B cell (primary cell): Measurements from ENCODE around the gene GABRB2. TPM values are rescaled to one million over a fixed set of nuclear protein-coding genes. Genes with fewer than 3 reads are reported as not detected.
"Not testable (repeated sequence)": the region's sequence is repeated elsewhere in the genome, so short reads cannot be mapped to it uniquely, and the experiment has no call there.

Experiments
- ATAC-seq: fragments of 200-7000 bp; cut with Tn5 transposase; one replicate; pipeline ENCODE4 v1.10.0; 2021; ENCODE audit warnings: low read depth, mild to moderate bottlenecking, moderate number of reproducible peaks, moderate library complexity
- CTCF ChIA-PET: fragments of 350-600 bp; sonication (Branson Sonifier 250); formaldehyde crosslinking; loops from one replicate; lab custom pipeline; 2021; ENCODE audit warnings: antibody characterized with exemption, inconsistent platforms; lab: Charles Lee
- POLR2A ChIA-PET: fragments of 350-600 bp; sonication (Branson Sonifier 250); formaldehyde crosslinking; loops from one replicate; lab custom pipeline; 2021; ENCODE audit warnings: antibody characterized with exemption; lab: Charles Lee
- DNase-seq: peaks from one replicate; pipeline ENCODE4 v3.0.0; 2013
- H2AFZ ChIP-seq: 2 replicates; pipeline ENCODE4 v1.6.1; 2012; ENCODE audit warnings: mild to moderate bottlenecking, low read depth, low read length; ENCODE audit not compliant: insufficient read depth, poor library complexity, severe bottlenecking
- H3K27ac ChIP-seq, 2 donors: 1 replicate in 1 of 2; 2 replicates in 1 of 2; pipeline ENCODE4 v1.5.1; 2012 to 2013; ENCODE audit warnings: low read length in 2 of 2, mild to moderate bottlenecking in 2 of 2, moderate library complexity in 1 of 2
- H3K27me3 ChIP-seq, 4 experiments: fragments of 200-600 bp in 1 of 4; sonication (generic) in 1 of 4; replicated peaks in 1 of 4; 1 replicate in 2 of 4; 2 replicates in 2 of 4; pipeline versions ENCODE4 v1.6.1 to v1.7.0; 2013 to 2016; ENCODE audit warnings: low read length in 3 of 4, mild to moderate bottlenecking in 2 of 4, mixed read lengths in 1 of 4, moderate library complexity in 1 of 4; ENCODE audit not compliant: insufficient read depth in 4 of 4, control insufficient read depth in 3 of 4; ENCODE audit errors: control extremely low read depth in 1 of 4
- H3K36me3 ChIP-seq, 2 experiments: replicated peaks in 1 of 2; 1 replicate in 1 of 2; 2 replicates in 1 of 2; pipeline versions ENCODE4 v1.6.1 to v1.7.1; 2013; ENCODE audit warnings: low read length in 1 of 2; ENCODE audit not compliant: insufficient read depth in 2 of 2, control insufficient read depth in 1 of 2; ENCODE audit errors: control extremely low read depth in 1 of 2, extremely low read depth in 1 of 2
- H3K4me1 ChIP-seq, 2 donors: fragments of 200-600 bp in 1 of 2; sonication (generic) in 1 of 2; 1 replicate in 1 of 2; 2 replicates in 1 of 2; pipeline versions ENCODE4 v1.5.1 to v1.6.1; 2013 to 2017; ENCODE audit warnings: low read length in 2 of 2; ENCODE audit not compliant: control insufficient read depth in 2 of 2, insufficient read depth in 2 of 2
- H3K4me2 ChIP-seq: replicated peaks from 2 replicates; pipeline ENCODE3; 2012; ENCODE audit warnings: mild to moderate bottlenecking, low read depth, low read length; ENCODE audit not compliant: poor library complexity, severe bottlenecking
- H3K4me3 ChIP-seq, 5 experiments: fragments of 200-600 bp in 1 of 5; sonication (generic) in 1 of 5; 1 replicate in 3 of 5; 2 replicates in 2 of 5; pipeline versions ENCODE4 v1.5.1 to v1.7.0; 2011 to 2016; ENCODE audit warnings: low read length in 4 of 5, mild to moderate bottlenecking in 4 of 5, low read depth in 2 of 5, control low read depth in 1 of 5, moderate library complexity in 1 of 5; ENCODE audit not compliant: insufficient read depth in 1 of 5; ENCODE audit errors: control extremely low read depth in 1 of 5, extremely low read depth in 1 of 5
- H3K79me2 ChIP-seq: fragments of 200-600 bp; sonication (generic); one replicate; pipeline ENCODE4 v1.6.0; 2016; ENCODE audit warnings: low read length; ENCODE audit not compliant: control insufficient read depth, insufficient read depth
- H3K9ac ChIP-seq: fragments of 200-600 bp; sonication (generic); 2 replicates; pipeline ENCODE4 v1.6.1; 2017; ENCODE audit warnings: mild to moderate bottlenecking, low read length, moderate library complexity
- H3K9me3 ChIP-seq, 3 donors: one replicate each; pipeline versions ENCODE4 v1.6.1 to v1.7.1; 2013; ENCODE audit warnings: low read length in 2 of 3; ENCODE audit not compliant: control insufficient read depth in 2 of 3, insufficient read depth in 1 of 3; ENCODE audit errors: control extremely low read depth in 1 of 3
- H4K20me1 ChIP-seq: 2 replicates; pipeline ENCODE4 v1.6.0; 2012; ENCODE audit warnings: mild to moderate bottlenecking, low read length; ENCODE audit not compliant: insufficient read depth, control insufficient read depth, poor library complexity, severe bottlenecking
- H3K27ac Mint-ChIP-seq: one replicate; pipeline ENCODE4 v1.8.0; 2021; ENCODE audit warnings: mixed read lengths
- H3K27me3 Mint-ChIP-seq: one replicate; pipeline ENCODE4 v1.8.0; 2021; ENCODE audit warnings: mixed read lengths
- H3K4me1 Mint-ChIP-seq: one replicate; pipeline ENCODE4 v1.8.0; 2021; ENCODE audit warnings: mixed read lengths
- H3K4me3 Mint-ChIP-seq: one replicate; pipeline ENCODE4 v1.8.0; 2021; ENCODE audit warnings: mixed read lengths
- H3K9me3 Mint-ChIP-seq: one replicate; pipeline ENCODE4 v1.8.0; 2022; ENCODE audit warnings: mixed read lengths; ENCODE audit not compliant: insufficient read depth
- CTCF ChIP-seq: fragments of 200-600 bp; IDR thresholded peaks from one replicate; pipeline ENCODE4 v1.8.0; 2022; ENCODE audit warnings: antibody characterized with exemption, mild to moderate bottlenecking
- EZH2 ChIP-seq: IDR thresholded peaks from 2 replicates; pipeline ENCODE4 v1.6.1; 2012; ENCODE audit warnings: borderline replicate concordance, low read depth, mild to moderate bottlenecking, moderate library complexity, low read length; ENCODE audit not compliant: insufficient read depth, poor library complexity, severe bottlenecking
- WGBS: methylation state at CpG from one replicate; pipeline ENCODE4 v1.1.5; 2013; ENCODE audit warnings: missing lambda C conversion rate; ENCODE audit not compliant: insufficient coverage; 5-methylcytosine and 5-hydroxymethylcytosine counted together
- intact Hi-C: fragments of 100-400 bp; cut with micrococcal nuclease; formaldehyde crosslinking; loops from one replicate; pipeline ENCODE4 v1.10.0; 2022
- polyA plus RNA-seq: library from polyadenylated mRNA; depleted of rRNA; stranded (reverse); fragments of >200 nt; gene quantifications from 2 replicates; pipeline ENCODE4 v1.2.3, GENCODE V29; 2012
- total RNA-seq, 2 donors: library from RNA; stranded (reverse); fragments of 120-200 nt in 1 of 2; gene quantifications; 1 replicate in 1 of 2; 2 replicates in 1 of 2; pipeline versions ENCODE4 v1.2.3 to v1.2.4, GENCODE V29; 2013 to 2022

Gene GABRB2
- total and polyA plus RNA-seq, 2 donors (not counting 1 experiment from before 2014, with no cell fraction given), result 0.15 to 0.16 TPM

DNA sequence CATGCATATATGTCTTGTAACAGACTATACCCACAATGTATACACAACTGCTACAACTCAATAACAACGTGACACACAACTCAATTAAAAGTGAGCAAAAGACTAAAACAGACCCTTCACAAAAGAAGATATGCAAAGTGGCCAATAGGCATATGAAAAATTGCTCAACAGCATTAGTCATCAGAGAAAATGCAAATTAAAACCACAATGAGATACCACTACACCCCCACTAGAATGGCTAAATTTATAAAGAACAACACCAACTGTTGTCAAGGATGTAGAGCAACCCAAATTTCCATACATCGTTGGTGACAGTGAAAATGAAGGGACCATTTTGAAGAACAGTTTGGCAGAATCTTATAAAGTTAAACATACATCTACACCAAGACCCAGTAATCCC, 38.9 kb downstream of the GABRB2 start:
- ATAC-seq, result no peak
- intact Hi-C loops, result no loop called here
- CTCF ChIA-PET, result interaction anchor here (0.5 kb wide), 1 partner anchor 38 kb away, joined by 3 read pairs; no protein-coding TSS in a partner anchor

DNA sequence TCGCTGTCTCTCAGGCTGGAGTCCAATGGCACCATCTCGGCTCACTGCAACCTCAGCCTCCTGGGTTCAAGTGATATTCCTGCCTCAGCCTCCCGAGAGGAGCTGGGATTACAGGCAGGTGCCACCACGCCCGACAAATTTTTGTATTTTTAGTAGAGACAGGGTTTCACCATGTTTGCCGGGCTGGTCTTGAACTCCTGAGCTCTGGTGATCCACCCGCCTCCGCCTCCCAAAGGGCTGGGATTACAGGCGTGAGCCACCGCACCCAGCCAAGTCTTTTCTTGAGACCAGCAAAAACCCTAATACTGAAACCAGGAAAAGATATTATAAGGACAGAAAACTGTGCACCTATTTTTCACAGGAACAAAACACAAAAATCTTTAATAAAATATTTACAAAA, 41.4 kb downstream of the GABRB2 start:
- H3K9me3 ChIP-seq, H3K27ac Mint-ChIP-seq, intact Hi-C loops, H2AFZ ChIP-seq, H3K27ac ChIP-seq, H3K27me3 ChIP-seq, H3K4me3 Mint-ChIP-seq, ATAC-seq, H4K20me1 ChIP-seq, H3K27me3 Mint-ChIP-seq, H3K4me2 ChIP-seq, H3K36me3 ChIP-seq, DNase-seq, H3K4me1 ChIP-seq, H3K79me2 ChIP-seq, H3K9ac ChIP-seq, POLR2A ChIA-PET, H3K4me3 ChIP-seq, H3K9me3 Mint-ChIP-seq, CTCF ChIA-PET, H3K4me1 Mint-ChIP-seq: not testable (repeated sequence)
- WGBS, result 95% methylated on average over 6 of the region's 10 CpGs

More for the DNA sequence above, 38.9 kb downstream of the GABRB2 start:
- Histone ChIP-seq H3K36me3 (no peaks in the 10 kb centered on the region), H3K9ac (no peak overlapping the region), H2AFZ (no peak overlapping the region), H4K20me1 (no peaks in the 10 kb centered on the region), H3K27ac (no peak overlapping the region), H3K4me3 (no peak overlapping the region), H3K4me1 (no peaks in the 10 kb centered on the region), H3K4me2 (no peak overlapping the region), H3K79me2 (no peaks in the 10 kb centered on the region), H3K9me3 (no peaks in the 10 kb centered on the region), H3K27me3 (no peaks in the 10 kb centered on the region)
- no peak for TF ChIP-seq EZH2
- no peak for TF ChIP-seq CTCF
- H3K27me3 Mint-ChIP-seq, result no peaks in the 10 kb centered on the region
- H3K4me1 Mint-ChIP-seq, result no peaks in the 10 kb centered on the region
- POLR2A ChIA-PET, result no interaction called here
- H3K4me3 Mint-ChIP-seq, result no peak overlapping the region
- WGBS, result 67% methylated on average over 1 of the region's 2 CpGs
- DNase-seq, result no peak
- no peaks in the 10 kb centered on the region for H3K9me3 Mint-ChIP-seq
- H3K27ac Mint-ChIP-seq, result no peak overlapping the region
